Heart left ventricle (tissue), 16 donors: ENCODE results near the gene IFITM2. TPM values are rescaled to one million over a fixed set of nuclear protein-coding genes. Genes with fewer than 3 reads are reported as not detected.

Experiments used
- ATAC-seq, 4 donors: fragments of 200-7000 bp; cut with Tn5 transposase; one replicate each; pipeline ENCODE4 v1.9.1; 2020 to 2022; ENCODE audit warnings: moderate library complexity in 4 of 4, mild to moderate bottlenecking in 3 of 4, moderate number of reproducible peaks in 1 of 4
- DNase-seq, 5 donors: peaks; one replicate each; pipeline ENCODE4 v3.0.0-alpha.2; 2020
- H3K27ac ChIP-seq, 12 donors: fragments of 200-600 bp; sonication (generic) in 4 of 12; one replicate each; pipeline versions ENCODE4 v1.5.0 to v1.8.0; 2016 to 2022; ENCODE audit warnings: mild to moderate bottlenecking in 2 of 12
- H3K27me3 ChIP-seq, 9 donors: fragments of 200-600 bp; sonication (generic) in 2 of 9; one replicate each; pipeline versions ENCODE4 v1.5.1 to v1.8.0; 2016 to 2022; ENCODE audit warnings: mild to moderate bottlenecking in 3 of 9
- H3K36me3 ChIP-seq, 9 donors: fragments of 200-600 bp; sonication (generic) in 2 of 9; one replicate each; pipeline versions ENCODE4 v1.5.0 to v1.8.0; 2018 to 2022; ENCODE audit warnings: mild to moderate bottlenecking in 2 of 9
- H3K4me1 ChIP-seq, 12 donors: fragments of 200-600 bp; sonication (generic) in 4 of 12; one replicate each; pipeline versions ENCODE4 v1.5.0 to v1.8.0; 2016 to 2022; ENCODE audit warnings: mild to moderate bottlenecking in 3 of 12
- H3K4me3 ChIP-seq, 12 donors: fragments of 200-600 bp; sonication (generic) in 4 of 12; one replicate each; pipeline versions ENCODE4 v1.5.0 to v1.8.0; 2017 to 2022; ENCODE audit warnings: mild to moderate bottlenecking in 9 of 12, moderate library complexity in 4 of 12
- H3K9me3 ChIP-seq, 12 donors: fragments of 200-600 bp; sonication (generic) in 4 of 12; one replicate each; pipeline versions ENCODE4 v1.5.0 to v1.8.0; 2016 to 2022; ENCODE audit warnings: mild to moderate bottlenecking in 1 of 12
- POLR2A ChIP-seq, 2 donors: fragments of 450-650 bp; IDR thresholded peaks; one replicate each; pipeline ENCODE4 v1.6.1; 2017; ENCODE audit warnings: antibody characterized with exemption in 2 of 2, mild to moderate bottlenecking in 2 of 2, moderate library complexity in 2 of 2
- WGBS, 4 donors: extraction: QIAGEN DNeasy Blood & Tissue Kit in 2 of 4; methylation state at CpG; one replicate each; pipeline versions ENCODE4 v1.1.5 to v1.1.7; 2013 to 2018; 5-methylcytosine and 5-hydroxymethylcytosine counted together
- intact Hi-C, 10 donors: fragments of 100-400 bp; cut with DNase I; formaldehyde crosslinking; loops; one replicate each; pipeline versions ENCODE4 v1.11.1 to v1.14.2; 2022
- polyA plus RNA-seq, 2 donors: library from polyadenylated mRNA; stranded (reverse); fragments of 200-250 nt; gene quantifications; one replicate each; pipeline ENCODE4 v1.2.3, GENCODE V29; 2013
- total RNA-seq, 9 donors: library from RNA; depleted of rRNA in 2 of 9; stranded (reverse); fragments of >200 nt in 2 of 9; fragmentation: NEBNext Ultra II Directional in 3 of 9; extraction: Animal tissue kit (Norgen Biotek cat#: 25700) in 3 of 9; gene quantifications; one replicate each; pipeline versions ENCODE4 v1.1.0 to v1.2.4, GENCODE V29; 2016 to 2023
- TF ChIP-seq, protein P1 (sequence below), 12 donors: fragments of 200-600 bp; sonication (generic) in 4 of 12; IDR thresholded peaks; one replicate each; pipeline versions ENCODE4 v1.5.0 to v1.8.0; 2018 to 2022; ENCODE audit warnings: antibody characterized with exemption in 12 of 12, mild to moderate bottlenecking in 5 of 12
- donor health status: ischemic (EF 13 %, LVEDD 7.1; RV severe dilation, severe dysfunction).
- donor health status: healthy with polysubstance abuse.
- donor health status: DM: no; HTN: yes; CAD: no.
- donor health status: DM: no; HTN: no; CAD: no.
- donor health status: ischemic (EF 25% LVEDD 6.9; RV normal size, moderate dysfunction).
- donor health status: ischemic (EF 25% LVEDD 5.7; RV mildly dilated, moderate dysfunction).
- donor health status: healthy.
- donor health status: DM: yes; HTN: yes; CAD: no.
- donor health status: ischemic (EF 35%, LVEDD 5.7; RV mildly dilated, moderate dysfunction).
- donor health status: nonischemic (EF 11% LVEDD 7.7; RV severe dilation, severe dysfunction).
- donor health status: DM: yes; HTN: yes; CAD: no.
- donor health status: PGD.
- donor health status: ischemic (EF 29% LVEDD 5.4; RV normal size, mild dysfunction).
- donor health status: nonischemic (EF 23%, LVEDD 6.1; RV moderate dilation, normal function).

Gene IFITM2
- total and polyA plus RNA-seq, 11 donors: 116 to 501 (median 154) TPM

DNA sequence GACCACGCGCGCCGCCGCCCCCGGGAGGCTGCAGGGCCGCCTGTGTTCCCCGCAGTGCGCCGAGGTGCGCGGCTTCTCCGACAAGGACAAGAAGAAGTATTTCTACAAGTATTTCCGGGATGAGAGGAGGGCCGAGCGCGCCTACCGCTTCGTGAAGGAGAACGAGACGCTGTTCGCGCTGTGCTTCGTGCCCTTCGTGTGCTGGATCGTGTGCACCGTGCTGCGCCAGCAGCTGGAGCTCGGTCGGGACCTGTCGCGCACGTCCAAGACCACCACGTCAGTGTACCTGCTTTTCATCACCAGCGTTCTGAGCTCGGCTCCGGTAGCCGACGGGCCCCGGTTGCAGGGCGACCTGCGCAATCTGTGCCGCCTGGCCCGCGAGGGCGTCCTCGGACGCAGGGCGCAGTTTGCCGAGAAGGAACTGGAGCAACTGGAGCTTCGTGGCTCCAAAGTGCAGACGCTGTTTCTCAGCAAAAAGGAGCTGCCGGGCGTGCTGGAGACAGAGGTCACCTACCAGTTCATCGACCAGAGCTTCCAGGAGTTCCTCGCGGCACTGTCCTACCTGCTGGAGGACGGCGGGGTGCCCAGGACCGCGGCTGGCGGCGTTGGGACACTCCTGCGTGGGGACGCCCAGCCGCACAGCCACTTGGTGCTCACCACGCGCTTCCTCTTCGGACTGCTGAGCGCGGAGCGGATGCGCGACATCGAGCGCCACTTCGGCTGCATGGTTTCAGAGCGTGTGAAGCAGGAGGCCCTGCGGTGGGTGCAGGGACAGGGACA lies 26.7 kb upstream of the IFITM2 start:
- ATAC-seq (no peak), DNase-seq (peak in 3 of 5 donors; percentile 17 to 66 (median 30))
- intact Hi-C loops: no loop called here
- Histone ChIP-seq H3K27me3 (peaks cover 39 to 94% (median 65%) of the 10 kb centered on the region in 9 donors), H3K4me1 (peaks cover 0 to 31% (median 16%) of the 10 kb centered on the region in 12 donors), H3K27ac (no peak overlapping the region), H3K9me3 (peaks cover 0 to 3% (median 0%) of the 10 kb centered on the region in 12 donors), H3K4me3 (peak overlapping the region in 6 of 12 donors; percentile 21 to 49 (median 32)), H3K36me3 (no peaks in the 10 kb centered on the region)
- no peak for TF ChIP-seq POLR2A (IDR thresholded peaks at IDR 0.05)
- TF ChIP-seq, protein P1, sequence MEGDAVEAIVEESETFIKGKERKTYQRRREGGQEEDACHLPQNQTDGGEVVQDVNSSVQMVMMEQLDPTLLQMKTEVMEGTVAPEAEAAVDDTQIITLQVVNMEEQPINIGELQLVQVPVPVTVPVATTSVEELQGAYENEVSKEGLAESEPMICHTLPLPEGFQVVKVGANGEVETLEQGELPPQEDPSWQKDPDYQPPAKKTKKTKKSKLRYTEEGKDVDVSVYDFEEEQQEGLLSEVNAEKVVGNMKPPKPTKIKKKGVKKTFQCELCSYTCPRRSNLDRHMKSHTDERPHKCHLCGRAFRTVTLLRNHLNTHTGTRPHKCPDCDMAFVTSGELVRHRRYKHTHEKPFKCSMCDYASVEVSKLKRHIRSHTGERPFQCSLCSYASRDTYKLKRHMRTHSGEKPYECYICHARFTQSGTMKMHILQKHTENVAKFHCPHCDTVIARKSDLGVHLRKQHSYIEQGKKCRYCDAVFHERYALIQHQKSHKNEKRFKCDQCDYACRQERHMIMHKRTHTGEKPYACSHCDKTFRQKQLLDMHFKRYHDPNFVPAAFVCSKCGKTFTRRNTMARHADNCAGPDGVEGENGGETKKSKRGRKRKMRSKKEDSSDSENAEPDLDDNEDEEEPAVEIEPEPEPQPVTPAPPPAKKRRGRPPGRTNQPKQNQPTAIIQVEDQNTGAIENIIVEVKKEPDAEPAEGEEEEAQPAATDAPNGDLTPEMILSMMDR (IDR thresholded peaks at IDR 0.05): no peak
- WGBS, 4 donors: 9 to 16% (median 11%) methylated on average over 19 to 79 of the region's 79 CpGs

DNA sequence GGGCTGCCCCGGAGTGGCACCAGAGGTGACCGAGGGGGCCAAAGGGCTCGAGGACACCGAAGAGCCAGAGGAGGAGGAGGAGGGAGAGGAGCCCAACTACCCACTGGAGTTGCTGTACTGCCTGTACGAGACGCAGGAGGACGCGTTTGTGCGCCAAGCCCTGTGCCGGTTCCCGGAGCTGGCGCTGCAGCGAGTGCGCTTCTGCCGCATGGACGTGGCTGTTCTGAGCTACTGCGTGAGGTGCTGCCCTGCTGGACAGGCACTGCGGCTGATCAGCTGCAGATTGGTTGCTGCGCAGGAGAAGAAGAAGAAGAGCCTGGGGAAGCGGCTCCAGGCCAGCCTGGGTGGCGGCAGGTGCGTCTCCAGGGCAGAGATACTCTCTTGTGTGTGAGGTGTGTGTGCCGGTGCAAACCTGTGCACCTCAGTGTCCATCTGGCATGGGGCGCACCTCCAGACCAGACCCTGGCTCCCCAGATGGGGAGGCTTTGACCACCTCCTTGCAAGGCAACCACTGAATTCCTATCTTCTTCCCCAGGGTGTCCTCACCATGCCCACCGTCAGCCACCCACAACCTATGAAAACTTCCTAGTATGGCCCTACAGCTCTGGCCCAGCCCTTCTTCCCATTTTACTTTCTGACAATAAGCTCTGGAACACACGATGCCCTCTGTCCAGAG lies 26.0 kb upstream of the IFITM2 start:
- intact Hi-C loops: no loop called here
- DNase-seq (peak in 2 of 5 donors; percentile 14 to 20), ATAC-seq (no peak)
- WGBS, 4 donors: 35 to 51% (median 39%) methylated on average over 21 to 26 of the region's 26 CpGs
- Histone ChIP-seq H3K9me3 (no peaks in the 10 kb centered on the region), H3K4me1 (peaks cover 0 to 31% (median 16%) of the 10 kb centered on the region in 12 donors), H3K27me3 (peaks cover 39 to 96% (median 68%) of the 10 kb centered on the region in 9 donors), H3K27ac (no peak overlapping the region), H3K4me3 (peak overlapping the region in 3 of 12 donors; percentile 21 to 49 (median 39)), H3K36me3 (no peaks in the 10 kb centered on the region)
- TF ChIP-seq, protein P1 (IDR thresholded peaks at IDR 0.05): no peak
- no peak for TF ChIP-seq POLR2A (IDR thresholded peaks at IDR 0.05)

DNA sequence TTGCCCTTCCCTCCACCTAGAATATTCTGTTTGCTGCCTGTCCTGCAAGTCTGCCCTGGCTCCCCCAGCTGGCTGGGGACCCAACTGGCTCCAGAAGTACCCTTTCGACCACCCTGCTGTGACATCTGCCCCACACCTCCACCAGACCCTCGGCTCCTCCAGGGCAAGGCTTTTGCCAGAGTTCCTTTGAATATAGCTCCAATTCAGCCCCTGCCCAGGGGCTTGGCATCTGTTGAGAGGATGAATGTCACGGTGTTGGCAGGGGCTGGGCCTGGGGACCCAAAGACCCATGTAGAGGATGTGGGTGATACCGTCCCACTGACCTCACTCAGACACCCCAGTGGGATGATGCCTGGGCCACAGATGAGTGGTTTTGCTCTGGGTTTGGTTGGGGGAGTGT lies 25.4 kb upstream of the IFITM2 start:
- TF ChIP-seq, protein P1 (IDR thresholded peaks at IDR 0.05): no peak
- no peak for TF ChIP-seq POLR2A (IDR thresholded peaks at IDR 0.05)
- peak in 1 of 5 donors; percentile 9 for DNase-seq
- WGBS, 4 donors: 57 to 73% (median 60%) methylated on average over 4 of the region's 4 CpGs
- intact Hi-C loops: no loop called here
- Histone ChIP-seq H3K9me3 (no peaks in the 10 kb centered on the region), H3K36me3 (no peaks in the 10 kb centered on the region), H3K4me3 (peak overlapping the region in 1 of 12 donors; percentile 21), H3K4me1 (peaks cover 0 to 31% (median 16%) of the 10 kb centered on the region in 12 donors), H3K27me3 (peaks cover 39 to 94% (median 71%) of the 10 kb centered on the region in 9 donors), H3K27ac (no peak overlapping the region)
- no peak for ATAC-seq
